ENCODE measurements around the gene ADARB1.

Gene ADARB1

DNA sequence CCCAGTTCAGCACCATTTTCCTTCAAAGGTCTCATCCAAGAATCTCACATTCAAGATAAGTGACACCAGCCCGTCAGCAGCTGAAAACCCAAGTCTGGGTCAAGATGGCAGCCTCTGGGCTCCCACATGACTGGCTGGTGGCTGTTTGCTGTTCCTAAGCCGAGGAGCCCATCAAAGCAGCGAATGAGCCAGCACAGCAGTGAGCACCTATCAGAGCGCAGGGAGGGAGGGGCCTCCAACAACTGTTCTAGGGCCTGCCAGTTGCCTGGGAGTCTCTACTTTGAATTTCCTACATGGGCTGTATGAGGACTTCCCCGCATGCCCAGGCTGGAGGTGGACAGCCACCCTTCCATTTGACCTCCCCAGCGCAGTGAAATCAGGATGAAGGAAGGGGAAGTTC, 102.7 kb downstream of the ADARB1 start:
- DNase-seq, result no peak

DNA sequence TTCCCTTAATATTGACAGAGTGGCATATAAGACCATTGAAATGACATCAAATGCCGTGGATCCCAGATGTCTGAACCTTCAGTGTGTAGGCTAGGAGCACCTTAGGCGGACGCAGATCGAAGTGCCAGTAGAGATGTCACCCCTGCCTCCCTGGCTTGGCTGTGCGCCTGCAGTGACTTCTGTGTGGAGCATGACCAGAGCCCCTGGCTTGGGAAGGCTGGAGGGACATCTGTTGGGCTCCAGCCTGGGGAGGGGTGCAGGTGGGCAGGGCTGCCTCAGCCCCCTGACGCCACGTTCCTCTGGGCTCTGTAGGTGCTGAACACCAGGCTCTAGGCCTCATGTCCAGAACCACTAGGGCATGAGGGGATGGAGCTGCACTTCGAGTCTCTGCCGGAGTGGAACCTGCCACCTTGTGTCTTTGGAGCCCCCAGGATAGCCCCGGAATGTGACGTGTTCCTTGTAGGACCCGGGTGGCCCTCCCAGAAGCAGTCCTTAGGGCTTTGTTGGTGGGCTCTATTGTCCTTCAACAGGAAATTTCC, 103.8 kb downstream of the ADARB1 start:
- no peak for DNase-seq

DNA sequence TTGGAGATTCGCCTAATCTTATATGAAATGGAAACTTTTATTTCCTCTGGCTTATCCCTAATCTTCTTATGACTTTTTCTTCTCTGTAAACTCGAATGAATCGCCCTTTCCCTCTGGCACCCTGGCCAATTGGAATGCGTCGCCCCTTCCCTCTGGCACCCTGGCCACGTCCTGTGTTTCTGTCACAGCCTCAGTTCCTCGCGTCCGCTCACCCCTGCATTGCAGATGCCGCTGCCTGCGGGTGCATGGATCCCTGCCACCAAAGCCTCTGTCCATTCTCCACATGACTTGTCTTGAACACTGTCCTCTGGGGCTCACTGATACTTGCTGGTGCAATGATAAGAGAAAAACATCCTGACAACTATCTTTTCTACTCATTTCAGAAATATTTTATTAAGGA, 104.6 kb downstream of the ADARB1 start:
- DNase-seq, result no peak

- no peak for DNase-seq
Measured at GRCh38 chr21:45179568-45180245, 105.3 kb downstream of the ADARB1 start.

DNA sequence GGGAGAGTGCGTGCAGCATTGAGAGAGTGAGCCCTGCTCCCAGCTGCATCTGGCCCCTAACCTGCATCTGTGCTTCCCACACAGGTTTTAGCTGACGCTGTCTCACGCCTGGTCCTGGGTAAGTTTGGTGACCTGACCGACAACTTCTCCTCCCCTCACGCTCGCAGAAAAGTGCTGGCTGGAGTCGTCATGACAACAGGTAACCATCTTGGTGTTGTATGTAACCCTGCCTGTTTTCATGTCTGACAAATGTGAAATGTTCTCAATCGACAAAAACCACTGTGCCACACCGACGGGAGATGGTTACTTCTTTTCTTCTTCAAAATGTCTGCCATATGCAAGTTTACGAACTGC, 105.8 kb downstream of the ADARB1 start:
- DNase-seq, result no peak

DNA sequence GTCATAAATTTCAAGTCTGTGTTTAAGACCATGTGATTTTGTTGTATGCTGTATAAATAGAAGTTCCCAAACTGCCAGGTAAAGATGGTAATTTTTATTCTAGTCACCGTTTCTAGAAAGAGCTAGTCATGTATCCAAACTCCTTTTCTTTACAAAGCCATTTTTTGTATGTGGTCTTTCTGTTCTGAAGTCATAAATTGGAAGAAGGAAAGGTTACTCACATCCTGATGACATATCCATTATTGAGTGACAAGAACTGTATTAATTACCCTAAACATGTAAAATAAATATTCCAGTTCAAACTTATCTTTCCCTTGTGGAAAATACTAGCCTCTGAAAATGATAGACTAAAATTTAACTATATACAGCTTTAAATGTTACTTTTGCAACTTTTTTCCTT, 108.6 kb downstream of the ADARB1 start:
- DNase-seq, result no peak

DNA sequence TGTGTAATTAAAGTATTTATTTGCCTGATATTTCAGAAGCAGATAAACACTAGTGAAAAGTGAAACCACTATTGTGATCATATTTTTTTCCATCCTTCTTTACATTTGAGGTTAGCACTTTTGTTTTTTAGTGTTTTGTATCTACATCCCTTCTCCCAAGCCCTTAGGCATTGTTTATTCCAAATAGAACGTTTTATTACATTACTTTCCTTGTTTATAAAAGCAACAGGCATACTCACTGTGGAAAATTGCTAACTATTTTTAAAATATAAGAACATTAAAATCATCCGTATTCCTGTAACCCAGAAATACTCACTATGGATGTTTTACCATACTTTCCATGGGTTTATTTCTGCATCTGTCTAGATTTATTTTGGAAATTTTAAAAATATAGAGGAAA, 109.5 kb downstream of the ADARB1 start:
- no peak for DNase-seq

DNA sequence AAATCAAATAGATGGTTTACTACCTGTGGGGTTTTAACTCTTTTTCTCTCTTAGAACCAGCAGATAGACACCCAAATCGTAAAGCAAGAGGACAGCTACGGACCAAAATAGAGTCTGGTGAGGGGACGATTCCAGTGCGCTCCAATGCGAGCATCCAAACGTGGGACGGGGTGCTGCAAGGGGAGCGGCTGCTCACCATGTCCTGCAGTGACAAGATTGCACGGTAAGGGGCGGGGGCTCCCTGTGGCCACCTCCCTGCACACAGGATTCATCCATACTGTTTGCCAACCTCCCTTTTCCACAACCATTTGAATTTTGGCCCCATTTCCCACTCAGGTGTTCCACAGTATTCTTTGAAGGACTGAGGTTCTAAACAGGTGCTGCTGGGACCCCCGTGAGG, 110.5 kb downstream of the ADARB1 start:
- DNase-seq, result no peak

DNA sequence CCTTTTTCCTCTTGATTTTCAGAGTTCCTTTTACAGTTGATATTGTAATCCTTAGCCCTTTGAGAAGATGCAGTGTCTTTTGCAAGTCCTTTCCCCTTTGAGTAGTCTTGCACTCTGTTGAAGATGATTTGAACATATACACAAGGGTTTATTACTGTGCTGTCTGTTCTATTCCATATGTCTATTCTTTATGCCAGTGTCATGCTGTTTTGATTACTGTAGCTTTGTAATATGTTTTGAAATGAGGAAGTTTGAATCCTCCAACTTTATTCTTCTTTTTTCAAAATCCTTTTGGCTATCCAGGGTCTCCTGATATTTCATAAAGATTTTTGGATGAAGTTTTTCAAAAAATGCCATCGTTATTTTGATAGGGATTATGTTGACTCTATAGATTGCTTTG, 112.3 kb downstream of the ADARB1 start:
- DNase-seq, result no peak

GRCh38 chr21:45187646-45188045, 113.3 kb downstream of the ADARB1 start:
- no peak for DNase-seq

GRCh38 chr21:45190013-45190412, 115.6 kb downstream of the ADARB1 start:
- DNase-seq, result no peak

GRCh38 chr21:45192332-45192731, 118.0 kb downstream of the ADARB1 start:
- no peak for DNase-seq

GRCh38 chr21:45196620-45197019, 122.2 kb downstream of the ADARB1 start:
- no peak for DNase-seq

GRCh38 chr21:45199201-45199600, 124.8 kb downstream of the ADARB1 start:
- no peak for DNase-seq

- no peak for DNase-seq
Measured at GRCh38 chr21:45200031-45200430, 125.7 kb downstream of the ADARB1 start.

DNA sequence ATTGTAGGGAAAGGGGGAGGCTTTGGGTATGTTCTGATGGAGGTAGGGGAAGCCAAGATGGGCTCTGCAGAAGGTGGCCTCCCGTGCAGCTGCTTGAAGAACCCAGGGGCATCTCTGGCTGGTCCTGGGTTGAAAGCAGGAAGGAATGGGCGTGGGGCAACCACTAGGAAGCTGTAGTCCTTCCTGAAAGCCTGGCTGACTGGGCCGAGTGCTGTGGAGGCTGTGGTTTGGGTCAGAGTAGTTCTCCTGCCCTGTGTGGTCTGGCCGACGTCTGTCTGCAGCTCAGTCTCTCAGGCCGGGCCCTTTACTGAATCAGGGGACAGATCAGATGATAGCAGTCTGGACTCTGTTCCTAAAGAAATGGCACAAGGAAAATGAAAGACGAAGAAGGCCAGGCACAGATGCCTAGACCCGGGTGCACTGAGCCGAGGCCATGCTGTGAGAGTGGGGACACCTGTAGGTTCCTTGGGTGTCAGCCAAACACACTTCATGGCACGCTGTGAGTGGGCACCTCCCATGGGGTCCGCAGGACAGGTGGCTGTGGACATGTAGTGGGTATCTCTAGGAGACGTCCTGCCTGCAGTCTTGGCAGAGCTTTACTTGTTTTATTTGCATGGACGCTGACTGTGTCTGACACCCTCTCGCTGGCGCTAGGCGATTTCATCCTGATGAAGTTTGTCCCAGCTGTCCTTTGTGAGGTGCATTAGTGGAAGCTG, 126.4 kb downstream of the ADARB1 start:
- no peak for DNase-seq

- DNase-seq, result no peak
Measured at GRCh38 chr21:45202344-45202743, 128.0 kb downstream of the ADARB1 start.

GRCh38 chr21:45202889-45203288, 128.5 kb downstream of the ADARB1 start:
- DNase-seq, result no peak

- no peak for DNase-seq
Measured at GRCh38 chr21:45203983-45204382, 129.6 kb downstream of the ADARB1 start.

DNA sequence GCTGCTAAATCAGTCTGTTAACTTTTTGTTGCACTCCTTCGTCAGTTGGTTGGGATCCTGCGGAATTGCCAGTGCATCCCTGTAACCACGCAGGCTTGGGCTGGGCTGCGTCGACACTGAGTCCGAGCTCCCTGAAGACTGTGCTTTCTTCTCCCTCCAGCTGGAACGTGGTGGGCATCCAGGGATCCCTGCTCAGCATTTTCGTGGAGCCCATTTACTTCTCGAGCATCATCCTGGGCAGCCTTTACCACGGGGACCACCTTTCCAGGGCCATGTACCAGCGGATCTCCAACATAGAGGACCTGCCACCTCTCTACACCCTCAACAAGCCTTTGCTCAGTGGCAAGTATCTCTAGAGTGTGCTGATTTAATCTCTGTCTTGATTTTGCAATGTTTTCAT, 130.0 kb downstream of the ADARB1 start:
- no peak for DNase-seq

GRCh38 chr21:45207839-45208626, 133.7 kb downstream of the ADARB1 start:
- DNase-seq, result no peak

- no peak for DNase-seq
Measured at GRCh38 chr21:45208627-45208951, 134.2 kb downstream of the ADARB1 start.

- DNase-seq, result no peak
Measured at GRCh38 chr21:45209046-45209445, 134.7 kb downstream of the ADARB1 start.

Measured in CD4-positive, alpha-beta T cell treated with Interleukin-1 beta for 1 hour (primary cell).